Measurements from ENCODE around the gene TMEM255B. TPM values are rescaled to one million over a fixed set of nuclear protein-coding genes. Genes with fewer than 3 reads are reported as not detected.
A peak's percentile ranks its signal among the peaks of the same experiment; 100 is the strongest.
"Not testable (repeated sequence)": the region's sequence is repeated elsewhere in the genome, so short reads cannot be mapped to it uniquely, and the experiment has no call there.

TMEM255B gene
- total RNA-seq, 1 donor from 2014 or later = 5.3 TPM

DNA sequence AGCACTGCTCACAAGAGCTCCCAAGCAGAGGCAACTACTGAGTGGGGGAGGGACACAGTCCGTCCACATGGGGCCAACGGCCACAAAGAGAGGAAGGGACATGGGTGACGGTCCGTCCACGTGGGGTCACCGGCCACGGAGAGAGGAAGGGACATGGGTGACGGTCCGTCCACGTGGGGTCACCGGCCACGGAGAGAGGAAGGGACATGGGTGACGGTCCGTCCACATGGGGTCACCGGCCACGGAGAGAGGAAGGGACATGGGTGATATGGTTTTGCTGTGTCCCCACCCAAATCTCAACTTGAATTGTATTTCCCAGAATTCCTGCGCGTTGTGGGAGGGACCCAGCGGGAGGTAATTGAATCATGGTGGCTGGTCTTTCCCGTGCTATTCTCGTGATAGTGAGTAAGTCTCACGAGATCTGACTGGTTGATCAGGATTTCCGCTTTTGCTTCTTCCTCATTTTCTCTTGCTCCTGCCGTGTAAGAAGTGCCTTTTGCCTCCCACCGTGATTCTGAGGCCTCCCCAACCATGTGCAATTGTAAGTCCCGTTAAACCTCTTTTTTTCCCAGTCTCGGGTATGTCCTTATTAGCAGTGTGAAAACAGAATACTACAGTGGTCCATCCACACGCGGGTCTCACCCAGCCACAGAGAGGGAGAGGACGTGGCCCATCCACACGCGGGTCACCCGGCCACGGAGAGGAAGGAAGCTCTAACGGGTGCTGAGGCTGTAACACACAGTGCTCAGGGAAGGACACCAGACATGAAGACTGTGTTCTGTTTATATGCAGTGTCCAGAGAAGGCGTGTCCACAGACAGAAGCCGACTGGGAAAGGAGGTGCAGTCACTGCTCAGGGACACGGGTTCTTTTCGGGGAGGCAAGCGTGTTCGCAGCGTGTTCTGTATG, 56.4 kb downstream of the TMEM255B start:
- ATAC-seq = no peak
- no peak for DNase-seq (ENCODE audit: low spot score)

- ATAC-seq = no peak
- DNase-seq (ENCODE audit: low spot score) = no peak
These were observed 57.4 kb downstream of the TMEM255B start for GRCh38 chr13:113816254-113816929.

- ATAC-seq = peak; percentile 80
- peak; percentile 89 for DNase-seq (ENCODE audit: low spot score)
These were observed 58.2 kb downstream of the TMEM255B start for GRCh38 chr13:113816946-113817859.

- DNase-seq (ENCODE audit: low spot score) (no peak), ATAC-seq (no peak)
These were observed 59.0 kb downstream of the TMEM255B start for GRCh38 chr13:113817860-113818691.

DNA sequence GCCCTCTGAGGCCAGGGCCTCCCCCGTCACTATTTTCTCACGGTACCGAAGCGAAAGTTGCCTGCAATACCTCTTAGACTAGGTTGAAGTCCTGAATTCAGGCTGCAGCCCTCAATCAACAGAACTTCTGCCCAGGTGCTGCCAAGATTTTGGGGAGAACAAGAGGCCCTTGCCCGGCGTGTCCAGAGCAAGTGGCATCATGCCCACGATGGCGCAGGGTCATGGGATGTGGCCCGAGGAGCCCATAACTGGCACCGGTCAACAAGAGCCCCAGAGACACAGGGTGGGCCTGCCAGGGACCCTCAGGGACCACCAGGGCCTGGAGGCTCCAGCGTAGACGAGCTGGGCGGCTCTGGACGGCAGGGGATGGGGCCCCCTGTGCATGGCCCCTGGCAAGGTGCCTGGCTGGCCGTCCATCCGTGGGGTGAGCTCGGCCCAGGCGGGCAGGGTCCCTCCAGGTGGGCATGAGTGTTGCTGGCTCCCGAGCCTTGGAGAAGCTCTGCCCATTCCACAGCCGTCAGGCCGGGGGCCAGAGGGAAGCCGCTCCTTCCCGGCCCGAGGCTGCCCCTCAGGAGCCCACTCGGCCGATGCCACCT, 59.8 kb downstream of the TMEM255B start:
- no peak for DNase-seq (ENCODE audit: low spot score)
- ATAC-seq = no peak

GRCh38 chr13:113819341-113819730, 60.3 kb downstream of the TMEM255B start:
- ATAC-seq = no peak
- DNase-seq (ENCODE audit: low spot score) = no peak

GRCh38 chr13:113819731-113820715, 61.0 kb downstream of the TMEM255B start:
- ATAC-seq (no peak), DNase-seq (ENCODE audit: low spot score) (no peak)

GRCh38 chr13:113820813-113821651, 62.0 kb downstream of the TMEM255B start:
- no peak for ATAC-seq
- DNase-seq (ENCODE audit: low spot score) = no peak

DNA sequence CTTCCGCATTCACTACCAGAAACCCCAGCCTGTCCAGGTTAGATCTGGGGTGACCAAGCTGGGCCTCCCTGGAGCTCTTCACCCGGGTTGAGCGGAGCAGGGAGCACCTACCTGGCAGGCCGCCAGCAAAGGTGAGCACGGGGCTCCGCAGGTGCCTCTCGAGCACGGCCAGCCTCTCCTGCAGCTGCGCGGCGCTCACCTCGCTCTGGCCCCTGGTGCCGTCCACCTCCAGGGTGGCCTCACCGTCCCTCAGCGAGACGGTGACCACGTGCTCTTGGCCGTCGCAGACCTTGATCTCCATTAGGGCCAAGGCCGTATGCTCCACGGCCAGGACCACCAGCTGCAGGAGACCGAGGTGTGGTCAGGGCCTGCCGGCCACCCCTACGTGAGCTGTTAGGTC, 62.8 kb downstream of the TMEM255B start:
- DNase-seq (ENCODE audit: low spot score) (no peak), ATAC-seq (no peak)

DNA sequence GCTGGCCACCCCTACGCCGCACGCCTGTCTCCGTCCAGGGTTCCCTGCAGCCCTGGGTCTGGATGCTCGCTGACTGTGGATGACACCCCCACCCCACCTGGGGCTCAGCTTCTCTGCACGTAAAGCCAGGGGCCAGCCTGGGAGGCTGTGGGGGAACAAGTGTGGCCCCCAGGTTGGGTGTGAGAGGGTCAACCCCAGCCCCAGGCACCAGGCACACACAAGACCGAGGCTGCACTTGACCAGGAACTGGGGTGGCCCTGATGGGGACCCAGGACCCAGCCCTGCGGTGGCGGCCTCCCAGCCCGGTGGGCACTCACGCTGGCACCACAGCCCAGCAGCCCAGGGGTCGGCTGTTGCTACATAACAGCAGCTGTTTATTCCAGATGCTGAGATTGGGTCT, 63.2 kb downstream of the TMEM255B start:
- ATAC-seq = no peak
- no peak for DNase-seq (ENCODE audit: low spot score)

DNA sequence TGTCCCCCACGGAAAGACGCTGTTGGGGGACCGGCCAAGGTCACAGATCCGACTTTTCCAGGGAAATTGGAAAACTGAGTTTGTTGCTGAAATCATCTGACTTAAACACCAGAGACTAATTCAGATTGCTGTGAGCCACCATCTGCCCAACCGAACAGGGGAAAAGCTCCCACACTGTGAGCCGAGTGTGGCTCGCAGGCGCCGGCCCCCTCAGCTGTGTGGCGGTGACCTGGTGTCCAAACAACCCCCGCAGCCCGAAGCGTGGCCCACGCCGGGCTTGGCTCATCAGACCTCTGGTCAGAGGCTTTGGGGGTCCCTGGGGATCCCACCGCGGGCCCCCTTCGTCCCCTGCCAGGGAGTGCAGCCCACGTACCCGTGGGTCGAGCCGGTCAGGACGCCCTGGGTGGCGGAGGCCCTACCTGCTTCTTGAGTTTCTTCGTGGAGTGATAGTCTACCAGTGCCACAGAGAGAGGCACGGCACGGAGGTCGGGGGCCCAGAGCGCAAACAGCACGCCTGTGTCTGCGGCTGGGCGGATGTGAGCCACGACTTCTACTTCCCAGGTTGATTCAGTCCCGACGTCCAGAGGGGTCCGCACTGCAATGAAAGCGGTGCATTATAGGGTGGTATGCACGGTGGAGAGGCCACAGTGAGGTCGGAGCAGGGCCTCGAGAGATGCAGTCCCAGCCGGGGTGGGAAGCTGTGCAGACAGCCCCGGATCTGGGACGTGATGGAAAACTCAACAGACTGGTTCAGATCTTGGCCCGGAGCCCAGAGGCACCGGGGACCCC, 64.1 kb downstream of the TMEM255B start:
- DNase-seq (ENCODE audit: low spot score) = no peak
- ATAC-seq = no peak

DNA sequence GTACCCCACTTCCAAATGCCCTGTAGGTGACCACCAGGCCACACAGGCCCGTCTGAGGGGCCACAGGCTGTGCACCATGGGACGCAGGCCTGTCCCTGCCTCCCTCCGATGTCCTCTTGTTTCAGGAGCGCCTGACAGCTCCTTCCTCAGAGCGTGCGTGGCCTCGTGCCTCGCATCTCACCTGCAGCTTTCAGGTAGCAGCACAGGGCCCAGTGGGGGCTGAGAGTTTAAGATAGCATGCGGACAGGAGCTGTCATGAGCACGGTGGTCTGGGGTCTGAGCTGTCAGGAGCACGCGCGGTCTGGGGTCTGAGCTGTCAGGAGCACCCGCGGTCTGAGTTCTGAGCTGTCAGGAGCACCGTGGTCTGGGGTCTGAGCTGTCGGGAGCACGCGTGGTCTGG, 64.7 kb downstream of the TMEM255B start:
- no peak for ATAC-seq

DNA sequence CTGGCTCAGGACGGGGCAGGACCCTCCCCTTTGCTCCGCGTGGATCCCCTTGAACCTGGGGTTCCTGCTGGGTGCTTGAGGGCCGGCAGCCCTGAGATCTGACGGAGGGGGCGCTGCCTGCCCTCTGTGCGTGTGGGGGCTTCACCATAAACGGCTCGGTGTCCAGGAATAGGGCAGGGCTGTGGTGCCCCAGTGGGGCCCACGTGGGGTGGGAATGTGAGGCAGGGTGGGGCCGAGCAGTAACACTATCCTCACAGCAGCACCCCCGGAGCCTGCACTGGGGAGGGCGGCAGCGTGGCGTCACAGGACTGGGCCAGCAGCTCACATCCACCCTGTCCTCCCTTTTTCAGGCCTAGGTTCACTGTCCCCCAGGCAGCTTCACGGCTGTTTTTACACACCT, 66.8 kb downstream of the TMEM255B start:
- no peak for DNase-seq (ENCODE audit: low spot score)
- ATAC-seq = no peak

More for the DNA sequence above, 64.7 kb downstream of the TMEM255B start:
- DNase-seq (ENCODE audit: low spot score) = no peak

DNA sequence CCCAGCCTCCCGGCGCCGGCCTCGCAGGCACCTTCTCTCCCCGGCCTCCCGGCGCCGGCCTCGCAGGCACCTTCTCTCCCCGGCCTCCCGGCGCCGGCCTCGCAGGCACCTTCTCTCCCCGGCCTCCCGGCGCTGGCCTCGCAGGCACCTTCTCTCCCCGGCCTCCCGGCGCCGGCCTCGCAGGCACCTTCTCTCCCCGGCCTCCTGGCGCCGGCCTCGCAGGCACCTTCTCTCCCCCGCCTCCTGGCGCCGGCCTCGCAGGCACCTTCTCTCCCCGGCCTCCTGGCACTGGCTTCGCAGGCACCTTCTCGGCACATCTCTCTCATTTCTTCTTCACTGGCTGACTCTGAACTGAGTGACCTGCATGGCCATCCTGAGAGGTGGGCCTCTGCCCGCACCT, 67.4 kb downstream of the TMEM255B start:
- not testable (repeated sequence) for DNase-seq (ENCODE audit: low spot score); ATAC-seq

DNA sequence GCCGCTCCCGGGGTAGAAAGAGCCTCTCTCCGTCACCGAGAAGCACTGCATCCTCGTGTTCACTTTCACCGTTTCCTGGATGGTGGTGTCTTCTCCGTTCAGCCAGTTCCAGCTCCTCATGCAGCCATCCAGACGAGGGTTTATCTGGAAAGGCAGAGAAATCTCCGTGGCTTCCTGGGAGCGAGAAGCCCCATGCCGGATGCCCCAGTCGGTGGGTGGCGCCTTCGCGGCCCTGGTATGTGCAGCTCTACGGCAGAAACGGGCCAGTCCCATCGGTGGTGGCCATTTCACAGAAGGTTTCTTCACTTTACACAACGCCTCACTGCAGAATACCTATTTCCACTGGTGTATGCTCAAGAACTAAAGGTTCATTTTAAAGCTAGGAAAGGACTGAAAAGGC, 68.0 kb downstream of the TMEM255B start:
- no peak for ATAC-seq
- no peak for DNase-seq (ENCODE audit: low spot score)

DNA sequence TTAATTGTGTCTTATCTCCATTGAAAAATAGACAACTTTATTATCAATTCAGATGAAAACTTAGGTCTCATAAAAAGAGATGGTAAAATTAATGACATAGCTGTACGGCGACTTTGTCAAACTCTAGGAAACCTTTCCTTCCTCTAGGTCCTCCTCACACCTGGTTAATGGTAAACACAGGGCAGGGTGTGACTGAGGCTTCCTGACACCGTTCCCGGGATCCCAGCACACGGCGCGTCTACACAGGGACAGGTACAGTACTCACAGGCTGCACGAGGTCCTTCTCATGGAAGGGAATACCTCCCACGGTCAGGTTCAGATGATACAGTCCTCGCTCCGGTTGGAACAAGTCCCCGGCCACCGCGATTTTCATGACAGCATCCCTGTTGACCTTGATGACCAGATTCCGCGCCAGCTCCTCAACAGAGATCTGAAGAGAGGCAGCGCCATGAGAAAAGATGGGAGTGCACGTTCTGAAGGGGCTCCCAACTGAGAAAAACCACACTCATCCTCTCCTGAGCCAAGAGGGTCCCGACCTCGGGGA, 69.3 kb downstream of the TMEM255B start:
- ATAC-seq (no peak), DNase-seq (ENCODE audit: low spot score) (no peak)
